ENCODE data around the gene RNF208. TPM values are rescaled to one million over a fixed set of nuclear protein-coding genes. Genes with fewer than 3 reads are reported as not detected.

The RNF208 gene
- total and polyA plus RNA-seq, 4 donors, result 0.28 to 7.1 (median 2.6) TPM

DNA sequence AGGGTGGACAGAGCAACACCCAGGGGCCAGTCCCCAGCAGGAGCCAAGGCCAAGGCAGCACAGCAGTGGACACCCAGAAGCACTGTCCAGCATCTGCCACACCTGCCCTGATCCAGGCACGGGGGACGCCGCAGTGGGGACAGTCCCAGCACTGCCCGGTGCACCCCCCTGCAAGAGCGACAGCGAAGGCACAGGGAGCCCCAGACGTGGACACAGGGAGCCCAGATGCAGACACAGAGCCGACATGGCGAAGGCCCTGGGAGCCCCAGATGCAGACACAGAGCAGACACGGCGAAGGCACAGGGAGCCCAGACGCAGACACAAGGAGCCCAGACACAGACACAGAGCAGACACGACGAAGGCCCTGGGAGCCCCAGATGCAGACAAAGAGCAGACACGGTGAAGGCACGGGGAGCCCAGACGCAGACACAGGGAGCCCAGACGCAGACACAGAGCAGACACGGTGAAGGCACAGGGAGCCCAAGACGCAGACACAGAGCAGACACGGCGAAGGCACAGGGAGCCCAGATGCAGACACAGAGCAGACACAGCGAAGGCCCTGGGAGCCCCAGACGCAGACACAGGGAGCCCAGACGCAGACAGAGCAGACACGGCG, 38.0 kb downstream of the RNF208 start:
- H3K9ac ChIP-seq (ENCODE audit: low read depth in 1 of 2, low read length in 2 of 2), result no peak overlapping the region
- H3K9me3 ChIP-seq (ENCODE audit: control insufficient read depth in 4 of 4, low read length in 3 of 4), result no peaks in the 10 kb centered on the region
- no peak for DNase-seq (ENCODE audit: low spot score)
- peaks cover 15 to 63% (median 23%) of the 10 kb centered on the region in 4 donors for H3K36me3 ChIP-seq (ENCODE audit: control insufficient read depth in 4 of 4, insufficient read depth in 3 of 4, low read depth in 1 of 4, low read length in 3 of 4)
- 95% methylated on average over 27 of the region's 27 CpGs for WGBS
- no peak overlapping the region for H3K27ac ChIP-seq (ENCODE audit: low read depth in 1 of 2, low read length in 2 of 2)
- no peak overlapping the region for H3K4me3 ChIP-seq (ENCODE audit: low read depth in 1 of 3, low read length in 3 of 3)
- TF ChIP-seq TAF1 (conservative IDR thresholded peaks at IDR 0.05), result no peak
- TF ChIP-seq, protein P1, sequence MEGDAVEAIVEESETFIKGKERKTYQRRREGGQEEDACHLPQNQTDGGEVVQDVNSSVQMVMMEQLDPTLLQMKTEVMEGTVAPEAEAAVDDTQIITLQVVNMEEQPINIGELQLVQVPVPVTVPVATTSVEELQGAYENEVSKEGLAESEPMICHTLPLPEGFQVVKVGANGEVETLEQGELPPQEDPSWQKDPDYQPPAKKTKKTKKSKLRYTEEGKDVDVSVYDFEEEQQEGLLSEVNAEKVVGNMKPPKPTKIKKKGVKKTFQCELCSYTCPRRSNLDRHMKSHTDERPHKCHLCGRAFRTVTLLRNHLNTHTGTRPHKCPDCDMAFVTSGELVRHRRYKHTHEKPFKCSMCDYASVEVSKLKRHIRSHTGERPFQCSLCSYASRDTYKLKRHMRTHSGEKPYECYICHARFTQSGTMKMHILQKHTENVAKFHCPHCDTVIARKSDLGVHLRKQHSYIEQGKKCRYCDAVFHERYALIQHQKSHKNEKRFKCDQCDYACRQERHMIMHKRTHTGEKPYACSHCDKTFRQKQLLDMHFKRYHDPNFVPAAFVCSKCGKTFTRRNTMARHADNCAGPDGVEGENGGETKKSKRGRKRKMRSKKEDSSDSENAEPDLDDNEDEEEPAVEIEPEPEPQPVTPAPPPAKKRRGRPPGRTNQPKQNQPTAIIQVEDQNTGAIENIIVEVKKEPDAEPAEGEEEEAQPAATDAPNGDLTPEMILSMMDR (IDR thresholded peaks at IDR 0.05; ENCODE audit: low read depth, low read length, missing input control), result no peak
- no peak for TF ChIP-seq EGR1 (IDR thresholded peaks at IDR 0.05; ENCODE audit: low read depth in 2 of 2)
- TF ChIP-seq GABPA (IDR thresholded peaks at IDR 0.05 in 1 of 2, conservative IDR thresholded peaks at IDR 0.05 in 1 of 2), result no peak
- TF ChIP-seq, protein P2, sequence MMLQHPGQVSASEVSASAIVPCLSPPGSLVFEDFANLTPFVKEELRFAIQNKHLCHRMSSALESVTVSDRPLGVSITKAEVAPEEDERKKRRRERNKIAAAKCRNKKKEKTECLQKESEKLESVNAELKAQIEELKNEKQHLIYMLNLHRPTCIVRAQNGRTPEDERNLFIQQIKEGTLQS (IDR thresholded peaks at IDR 0.05), result no peak
- H3K27me3 ChIP-seq (ENCODE audit: control insufficient read depth in 4 of 4, insufficient read depth in 4 of 4, low read length in 3 of 4), result no peaks in the 10 kb centered on the region
- peaks cover 12 to 25% (median 22%) of the 10 kb centered on the region in 4 donors for H3K4me1 ChIP-seq (ENCODE audit: control insufficient read depth in 4 of 4, insufficient read depth in 4 of 4, low read length in 3 of 4)

DNA sequence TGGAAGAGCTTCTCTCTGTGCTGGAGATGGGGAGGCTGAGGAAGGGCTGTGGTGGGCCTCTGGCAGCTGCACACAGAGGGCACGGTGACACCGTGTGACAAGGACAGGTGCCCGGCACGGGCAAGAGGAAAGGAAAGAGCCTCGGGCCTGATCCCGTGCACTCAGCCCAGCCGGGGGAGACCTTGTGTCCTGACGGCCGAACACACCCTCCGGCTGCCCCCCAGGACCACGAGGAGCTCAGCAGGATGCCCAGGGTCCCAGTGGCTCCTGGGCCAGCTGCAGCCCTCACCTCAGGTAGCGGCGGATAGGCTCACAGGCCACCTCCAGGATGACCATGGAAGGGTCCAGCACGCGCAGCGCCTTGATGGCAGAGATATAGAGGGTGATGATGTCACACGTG, 39.2 kb downstream of the RNF208 start:
- Histone ChIP-seq H3K4me1 (ENCODE audit: control insufficient read depth in 4 of 4, insufficient read depth in 4 of 4, low read length in 3 of 4) (peaks cover 12 to 20% (median 19%) of the 10 kb centered on the region in 4 donors), H3K27ac (ENCODE audit: low read depth in 1 of 2, low read length in 2 of 2) (no peak overlapping the region), H3K4me3 (ENCODE audit: low read depth in 1 of 3, low read length in 3 of 3) (no peak overlapping the region), H3K9me3 (ENCODE audit: control insufficient read depth in 4 of 4, low read length in 3 of 4) (no peaks in the 10 kb centered on the region), H3K27me3 (ENCODE audit: control insufficient read depth in 4 of 4, insufficient read depth in 4 of 4, low read length in 3 of 4) (no peaks in the 10 kb centered on the region), H3K9ac (ENCODE audit: low read depth in 1 of 2, low read length in 2 of 2) (no peak overlapping the region), H3K36me3 (ENCODE audit: control insufficient read depth in 4 of 4, insufficient read depth in 3 of 4, low read depth in 1 of 4, low read length in 3 of 4) (peaks cover 15 to 68% (median 26%) of the 10 kb centered on the region in 4 donors)
- DNase-seq (ENCODE audit: low spot score), result no peak
- WGBS, result 96% methylated on average over 17 of the region's 17 CpGs
- TF ChIP-seq, protein P3, sequence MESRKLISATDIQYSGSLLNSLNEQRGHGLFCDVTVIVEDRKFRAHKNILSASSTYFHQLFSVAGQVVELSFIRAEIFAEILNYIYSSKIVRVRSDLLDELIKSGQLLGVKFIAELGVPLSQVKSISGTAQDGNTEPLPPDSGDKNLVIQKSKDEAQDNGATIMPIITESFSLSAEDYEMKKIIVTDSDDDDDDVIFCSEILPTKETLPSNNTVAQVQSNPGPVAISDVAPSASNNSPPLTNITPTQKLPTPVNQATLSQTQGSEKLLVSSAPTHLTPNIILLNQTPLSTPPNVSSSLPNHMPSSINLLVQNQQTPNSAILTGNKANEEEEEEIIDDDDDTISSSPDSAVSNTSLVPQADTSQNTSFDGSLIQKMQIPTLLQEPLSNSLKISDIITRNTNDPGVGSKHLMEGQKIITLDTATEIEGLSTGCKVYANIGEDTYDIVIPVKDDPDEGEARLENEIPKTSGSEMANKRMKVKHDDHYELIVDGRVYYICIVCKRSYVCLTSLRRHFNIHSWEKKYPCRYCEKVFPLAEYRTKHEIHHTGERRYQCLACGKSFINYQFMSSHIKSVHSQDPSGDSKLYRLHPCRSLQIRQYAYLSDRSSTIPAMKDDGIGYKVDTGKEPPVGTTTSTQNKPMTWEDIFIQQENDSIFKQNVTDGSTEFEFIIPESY (IDR thresholded peaks at IDR 0.05), result no peak
- no peak for TF ChIP-seq GABPA (IDR thresholded peaks at IDR 0.05 in 1 of 2, conservative IDR thresholded peaks at IDR 0.05 in 1 of 2)
- no peak for TF ChIP-seq HNF4G (IDR thresholded peaks at IDR 0.05)
- no peak for TF ChIP-seq SP1 (IDR thresholded peaks at IDR 0.05)
- TF ChIP-seq, protein P4, sequence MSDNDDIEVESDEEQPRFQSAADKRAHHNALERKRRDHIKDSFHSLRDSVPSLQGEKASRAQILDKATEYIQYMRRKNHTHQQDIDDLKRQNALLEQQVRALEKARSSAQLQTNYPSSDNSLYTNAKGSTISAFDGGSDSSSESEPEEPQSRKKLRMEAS (IDR thresholded peaks at IDR 0.05), result no peak
- TF ChIP-seq NR2F2 (IDR thresholded peaks at IDR 0.05), result no peak
- no peak for TF ChIP-seq JUND (IDR thresholded peaks at IDR 0.05)
- TF ChIP-seq, protein P1 (IDR thresholded peaks at IDR 0.05; ENCODE audit: low read depth, low read length, missing input control), result no peak
